Mucosa of rectum (tissue), 2 donors: ENCODE measurements around the gene BCAT1.
A peak's percentile ranks its signal among the peaks of the same experiment; 100 is the strongest.
"Not testable (repeated sequence)": the region's sequence is repeated elsewhere in the genome, so short reads cannot be mapped to it uniquely, and the experiment has no call there.

Experiments
- H3K27ac ChIP-seq, 2 donors: one replicate each; pipeline ENCODE4 v1.7.0; 2013; ENCODE audit warnings: inconsistent platforms in 2 of 2, low read depth in 2 of 2, low read length in 2 of 2
- H3K27me3 ChIP-seq, 2 donors: one replicate each; pipeline ENCODE4 v1.7.0; 2013; ENCODE audit warnings: low read length in 2 of 2; ENCODE audit not compliant: control insufficient read depth in 2 of 2, insufficient read depth in 2 of 2
- H3K36me3 ChIP-seq, 2 donors: one replicate each; pipeline ENCODE4 v1.7.0; 2013; ENCODE audit warnings: low read length in 2 of 2; ENCODE audit not compliant: control insufficient read depth in 2 of 2, insufficient read depth in 2 of 2
- H3K4me1 ChIP-seq, 2 donors: one replicate each; pipeline ENCODE4 v1.7.0; 2013; ENCODE audit warnings: low read length in 2 of 2, mild to moderate bottlenecking in 1 of 2; ENCODE audit not compliant: control insufficient read depth in 2 of 2, insufficient read depth in 2 of 2
- H3K4me3 ChIP-seq, 2 donors: one replicate each; pipeline ENCODE4 v1.7.0; 2013; ENCODE audit warnings: low read length in 2 of 2
- H3K9ac ChIP-seq, 2 donors: one replicate each; pipeline ENCODE4 v1.7.0; 2013; ENCODE audit warnings: low read length in 2 of 2, low read depth in 1 of 2, mild to moderate bottlenecking in 1 of 2
- H3K9me3 ChIP-seq, 2 donors: one replicate each; pipeline ENCODE4 v1.7.0; 2013; ENCODE audit warnings: low read length in 2 of 2; ENCODE audit not compliant: control insufficient read depth in 2 of 2
- donor health status: healthy.
- donor health status: Normal muscosa, but diverticular disease.

The BCAT1 gene

GRCh38 chr12:24960222-24960855 lies 11.4 kb upstream of the BCAT1 start:
- no peak overlapping the region for H3K4me3 ChIP-seq
- H3K4me1 ChIP-seq = no peaks in the 10 kb centered on the region
- H3K9ac ChIP-seq = no peak overlapping the region
- no peaks in the 10 kb centered on the region for H3K9me3 ChIP-seq
- no peaks in the 10 kb centered on the region for H3K36me3 ChIP-seq
- no peak overlapping the region for H3K27ac ChIP-seq
- no peaks in the 10 kb centered on the region for H3K27me3 ChIP-seq

- H3K4me1 ChIP-seq = not testable (repeated sequence)
Observed at GRCh38 chr12:24956351-24956750, 7.5 kb upstream of the BCAT1 start.

GRCh38 chr12:24955853-24956252 lies 7.0 kb upstream of the BCAT1 start:
- no peaks in the 10 kb centered on the region for H3K36me3 ChIP-seq

More at GRCh38 chr12:24956351-24956750, 7.5 kb upstream of the BCAT1 start:
- not testable (repeated sequence) for H3K27me3 ChIP-seq, H3K9me3 ChIP-seq, H3K36me3 ChIP-seq, H3K9ac ChIP-seq, H3K4me3 ChIP-seq, H3K27ac ChIP-seq

DNA sequence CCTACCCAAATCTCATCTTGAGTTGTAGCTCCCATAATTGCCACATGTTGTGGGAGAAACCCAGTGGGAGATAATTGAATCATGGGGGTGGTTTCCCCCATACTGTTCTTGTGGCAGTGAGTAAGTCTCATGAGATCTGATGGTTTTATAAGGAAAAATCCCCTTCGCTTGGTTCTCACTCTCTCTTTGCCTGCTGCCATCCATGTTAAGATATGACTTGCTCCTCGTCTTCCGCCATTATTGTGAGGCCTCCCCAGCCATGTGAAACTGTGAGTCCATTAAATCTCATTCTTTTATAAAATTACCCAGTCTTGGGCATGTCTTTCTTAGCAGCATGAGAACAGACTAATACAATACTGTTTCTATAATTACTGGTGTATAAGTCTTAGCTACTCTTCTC lies 6.5 kb upstream of the BCAT1 start:
- Histone ChIP-seq H3K4me1 (peaks cover 0 to 3% of the 10 kb centered on the region in 2 donors), H3K36me3 (no peaks in the 10 kb centered on the region), H3K27ac (no peak overlapping the region), H3K9ac (no peak overlapping the region), H3K9me3 (no peaks in the 10 kb centered on the region), H3K4me3 (no peak overlapping the region), H3K27me3 (peaks cover 0 to 3% of the 10 kb centered on the region in 2 donors)

More at GRCh38 chr12:24955853-24956252, 7.0 kb upstream of the BCAT1 start:
- H3K4me1 ChIP-seq = no peaks in the 10 kb centered on the region
- no peak overlapping the region for H3K27ac ChIP-seq
- H3K27me3 ChIP-seq = peaks cover 0 to 3% of the 10 kb centered on the region in 2 donors
- no peak overlapping the region for H3K9ac ChIP-seq
- no peak overlapping the region for H3K4me3 ChIP-seq
- H3K9me3 ChIP-seq = no peaks in the 10 kb centered on the region

DNA sequence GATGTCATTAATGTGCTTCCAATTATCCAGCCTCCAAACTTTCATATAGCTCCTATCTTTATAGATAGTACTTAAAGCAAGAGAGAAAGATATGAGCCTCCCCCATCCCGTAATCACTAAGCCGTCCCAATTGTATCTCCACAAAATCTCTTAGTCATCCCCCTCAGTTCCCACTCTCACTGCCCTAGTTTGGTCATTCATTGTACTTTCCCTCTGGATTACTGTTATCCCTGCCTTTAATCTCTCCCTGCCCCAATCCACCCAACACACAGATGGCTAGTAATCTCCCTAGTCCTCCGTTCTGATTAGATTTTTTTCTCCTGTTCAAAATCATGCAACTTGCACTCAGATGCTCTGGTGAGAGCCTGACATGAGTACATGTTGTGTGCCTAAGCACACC lies 5.4 kb upstream of the BCAT1 start:
- Histone ChIP-seq H3K4me3 (no peak overlapping the region), H3K27me3 (peaks cover 3 to 4% of the 10 kb centered on the region in 2 donors), H3K36me3 (no peaks in the 10 kb centered on the region), H3K4me1 (peaks cover under 1 to 5% of the 10 kb centered on the region in 2 donors), H3K9me3 (no peaks in the 10 kb centered on the region), H3K9ac (no peak overlapping the region), H3K27ac (no peak overlapping the region)

DNA sequence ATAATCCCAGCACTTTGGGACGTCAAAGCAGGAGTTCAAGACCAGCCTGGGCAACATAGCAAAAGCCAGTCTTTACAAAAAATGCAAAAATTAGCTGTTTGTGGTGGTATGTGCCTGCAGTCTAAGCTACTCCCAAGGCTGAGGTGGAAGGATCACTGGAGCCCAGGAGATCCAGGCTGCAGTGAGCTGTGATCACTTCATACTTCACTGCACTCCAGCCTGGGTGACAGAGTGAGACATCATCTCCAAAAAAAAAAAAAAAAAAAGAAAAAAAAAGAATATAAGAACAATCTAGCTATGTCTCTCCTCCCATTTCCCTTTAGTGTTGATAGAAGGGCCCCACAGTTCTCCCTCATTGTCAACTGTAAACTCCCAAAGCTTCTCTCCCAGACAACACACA lies 3.5 kb upstream of the BCAT1 start:
- Histone ChIP-seq H3K4me1 (peaks cover 2 to 7% of the 10 kb centered on the region in 2 donors), H3K4me3 (no peak overlapping the region), H3K9me3 (no peaks in the 10 kb centered on the region), H3K36me3 (no peaks in the 10 kb centered on the region), H3K27me3 (peaks cover 5 to 13% of the 10 kb centered on the region in 2 donors), H3K9ac (no peak overlapping the region), H3K27ac (no peak overlapping the region)

DNA sequence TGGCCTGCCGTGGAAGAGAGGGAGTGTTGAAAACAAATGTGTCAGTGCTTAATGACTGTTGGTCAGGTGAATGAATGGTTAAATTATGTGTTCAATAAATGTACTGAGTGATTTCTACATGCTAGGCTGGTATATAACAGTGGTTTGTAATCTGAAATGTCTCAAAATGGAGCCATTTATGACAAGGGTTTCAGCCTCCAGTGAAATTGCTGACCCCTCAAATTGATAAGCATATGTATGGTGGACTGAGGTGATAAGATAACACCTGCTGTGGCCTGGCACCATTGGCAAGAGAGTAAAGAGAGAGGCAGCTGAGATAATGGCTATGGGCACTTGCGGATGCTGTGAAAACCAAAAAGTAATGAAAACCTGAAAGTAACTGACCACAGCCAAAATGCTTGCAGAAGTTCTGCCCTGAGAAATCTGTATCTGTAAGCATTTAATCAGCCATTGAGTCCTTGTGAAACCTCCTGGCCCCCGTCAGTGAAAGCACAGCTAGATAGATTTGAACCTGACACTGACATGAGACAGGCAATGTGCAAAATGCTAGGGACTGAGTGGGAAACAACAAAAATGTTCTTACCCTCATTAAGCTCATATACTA lies 1.4 kb upstream of the BCAT1 start:
- Histone ChIP-seq H3K36me3 (no peaks in the 10 kb centered on the region), H3K4me3 (no peak overlapping the region), H3K4me1 (peaks cover 2 to 7% of the 10 kb centered on the region in 2 donors), H3K9ac (no peak overlapping the region), H3K27me3 (peaks cover 5 to 17% of the 10 kb centered on the region in 2 donors), H3K27ac (no peak overlapping the region), H3K9me3 (no peaks in the 10 kb centered on the region)

GRCh38 chr12:24948420-24948756 lies 513 bp downstream of the BCAT1 start:
- H3K27ac ChIP-seq = no peak overlapping the region
- H3K9me3 ChIP-seq = no peaks in the 10 kb centered on the region
- H3K4me1 ChIP-seq = peaks cover 2 to 7% of the 10 kb centered on the region in 2 donors
- H3K27me3 ChIP-seq = peaks cover 6 to 17% of the 10 kb centered on the region in 2 donors
- H3K4me3 ChIP-seq = peak overlapping the region; percentile 34 to 82
- peak overlapping the region; percentile 14 to 34 for H3K9ac ChIP-seq
- no peaks in the 10 kb centered on the region for H3K36me3 ChIP-seq

- Histone ChIP-seq H3K4me3 (peak overlapping the region; percentile 34 to 82), H3K9me3 (no peaks in the 10 kb centered on the region), H3K27ac (no peak overlapping the region), H3K4me1 (peaks cover 2 to 7% of the 10 kb centered on the region in 2 donors), H3K36me3 (no peaks in the 10 kb centered on the region), H3K27me3 (peaks cover 6 to 17% of the 10 kb centered on the region in 2 donors), H3K9ac (peak overlapping the region; percentile 14 to 34)
Observed at GRCh38 chr12:24947541-24948419, 1.1 kb downstream of the BCAT1 start.

GRCh38 chr12:24945845-24946244 lies 3.1 kb downstream of the BCAT1 start:
- H3K9me3 ChIP-seq = no peaks in the 10 kb centered on the region
- peaks cover 2 to 7% of the 10 kb centered on the region in 2 donors for H3K4me1 ChIP-seq
- no peaks in the 10 kb centered on the region for H3K36me3 ChIP-seq
- peaks cover 6 to 17% of the 10 kb centered on the region in 2 donors for H3K27me3 ChIP-seq
- no peak overlapping the region for H3K4me3 ChIP-seq
- H3K9ac ChIP-seq = no peak overlapping the region
- H3K27ac ChIP-seq = no peak overlapping the region
